ENCODE measurements around the gene SNX25. TPM values are rescaled to one million over a fixed set of nuclear protein-coding genes. Genes with fewer than 3 reads are reported as not detected.

The SNX25 gene
- total and polyA plus RNA-seq, 2 of the 13 experiments (the other 11 are each of a cell fraction or from before 2014, with no cell fraction given): 23.4 to 23.5 TPM

- TF ChIP-seq PLSCR1 (CRISPR knock-in tag; IDR thresholded peaks at IDR 0.05; ENCODE audit: borderline replicate concordance): 0 out of 2 replicates have a peak, but pooled peaks have one; percentile 7
- TF ChIP-seq PRMT3 (CRISPR knock-in tag; IDR thresholded peaks at IDR 0.05; ENCODE audit: borderline replicate concordance, low read depth): no peak; the same call in 1 of the 2 replicates
- TF ChIP-seq MEF2D (CRISPR knock-in tag; IDR thresholded peaks at IDR 0.05): peak; percentile 17; the same call in 1 of the 2 replicates
- TF ChIP-seq FIP1L1 (IDR thresholded peaks at IDR 0.05; ENCODE audit: borderline replicate concordance, insufficient read depth, low read depth, low read length): no peak
- no peak for TF ChIP-seq ARID3A (IDR thresholded peaks at IDR 0.05; ENCODE audit: low read depth, low read length)
- TF ChIP-seq ZBTB21 (CRISPR knock-in tag; IDR thresholded peaks at IDR 0.05): no peak
- TF ChIP-seq POLR2G (IDR thresholded peaks at IDR 0.05; ENCODE audit: low read depth, low read length): peak; percentile 93
- TF ChIP-seq KDM6A (CRISPR knock-in tag; IDR thresholded peaks at IDR 0.05; ENCODE audit: low read depth): no peak
- TF ChIP-seq NR2F2 (IDR thresholded peaks at IDR 0.05; ENCODE audit: borderline replicate concordance, low read depth): no peak
- peak; percentile 8 for TF ChIP-seq PHF5A (CRISPR knock-in tag; IDR thresholded peaks at IDR 0.05; ENCODE audit: low read depth, unreplicated experiment)
- TF ChIP-seq ZNF781 (CRISPR knock-in tag; IDR thresholded peaks at IDR 0.05; ENCODE audit: borderline replicate concordance, not compliant biosample characterization): no peak
- peak; percentile 63; the same call in 1 of the 2 replicates for TF ChIP-seq ZSCAN12 (CRISPR knock-in tag; IDR thresholded peaks at IDR 0.05)
- no peak; the same call in 1 of the 2 replicates for TF ChIP-seq ZNF709 (CRISPR knock-in tag; IDR thresholded peaks at IDR 0.05)
- TF ChIP-seq ZNF44 (CRISPR knock-in tag; IDR thresholded peaks at IDR 0.05): peak; percentile 69; the same call in 1 of the 2 replicates
- no peak for TF ChIP-seq DNMT1 (CRISPR knock-in tag; IDR thresholded peaks at IDR 0.05)
- no peak for TF ChIP-seq AHR (CRISPR knock-in tag; IDR thresholded peaks at IDR 0.05)
- TF ChIP-seq ZNF768 (CRISPR knock-in tag; IDR thresholded peaks at IDR 0.05): 0 out of 2 replicates have a peak, but pooled peaks have one; percentile 10
- TF ChIP-seq ZNF770 (CRISPR knock-in tag; IDR thresholded peaks at IDR 0.05): no peak
- TF ChIP-seq ZSCAN9 (CRISPR knock-in tag; IDR thresholded peaks at IDR 0.05; ENCODE audit: borderline replicate concordance): no peak
- no peak for TF ChIP-seq PRDM4 (CRISPR knock-in tag; IDR thresholded peaks at IDR 0.05; ENCODE audit: borderline replicate concordance)
- peak; percentile 64 for TF ChIP-seq SAP130 (CRISPR knock-in tag; IDR thresholded peaks at IDR 0.05; ENCODE audit: low read depth)
- peak; percentile 9 for TF ChIP-seq TEAD3 (CRISPR knock-in tag; optimal IDR thresholded peaks at IDR 0.05; ENCODE audit: borderline replicate concordance)
- TF ChIP-seq NFE2 (CRISPR knock-in tag; IDR thresholded peaks at IDR 0.05): no peak
- TF ChIP-seq EED (CRISPR knock-in tag; IDR thresholded peaks at IDR 0.05): no peak
Measured at GRCh38 chr4:185396724-185397385, 187.5 kb downstream of the SNX25 start, which contains the start of gene ANKRD37 (continued).
